ENCODE data around the gene DNAH9. TPM values are rescaled to one million over a fixed set of nuclear protein-coding genes. Genes with fewer than 3 reads are reported as not detected.
"Not testable (repeated sequence)": the region's sequence is repeated elsewhere in the genome, so short reads cannot be mapped to it uniquely, and the experiment has no call there.

DNAH9 gene
- total RNA-seq, 1 experiment from 2014 or later, result not detected

DNA sequence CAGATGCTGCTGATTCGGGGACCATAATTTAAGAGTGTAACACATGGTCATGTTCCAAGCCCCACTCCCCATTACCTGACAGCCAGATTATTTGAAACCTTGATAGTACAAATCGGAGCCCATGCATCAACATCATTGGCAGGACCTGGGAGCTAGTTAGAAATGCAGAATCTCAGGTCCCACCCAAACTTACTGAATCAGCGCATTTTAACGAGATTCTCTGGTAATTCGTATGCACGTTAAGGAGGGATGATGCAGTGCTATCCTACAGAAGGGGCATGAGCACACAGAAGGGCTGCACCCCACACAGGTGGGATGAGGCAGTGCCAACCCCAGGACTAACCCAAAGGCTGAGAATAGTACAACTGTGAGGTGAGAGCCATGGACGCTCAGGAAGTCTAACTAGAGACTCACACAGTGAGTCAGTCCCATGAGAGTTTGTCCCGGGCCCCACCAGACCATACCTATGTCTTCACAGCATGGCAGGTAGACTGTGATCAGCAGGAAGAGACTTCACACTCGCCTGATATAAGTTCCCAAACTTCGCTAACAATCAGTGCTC lies 334.1 kb downstream of the DNAH9 start:
- BruUV-seq (replicated peaks), result no TSS peak
- POLR2A ChIA-PET, result no interaction called here
- Mint-ChIP-seq H3K4me3 (ENCODE audit: unreplicated experiment) (no peak overlapping the region), H3K4me1 (ENCODE audit: low read depth, unreplicated experiment) (peaks cover 7% of the 10 kb centered on the region), H3K27ac (ENCODE audit: unreplicated experiment) (no peak overlapping the region), H3K9me3 (ENCODE audit: unreplicated experiment) (no peaks in the 10 kb centered on the region), H3K27me3 (ENCODE audit: insufficient read depth, unreplicated experiment) (no peaks in the 10 kb centered on the region), H3K36me3 (ENCODE audit: insufficient read depth, unreplicated experiment) (no peaks in the 10 kb centered on the region)
- no peaks in the 10 kb centered on the region for H3K36me3 ChIP-seq (ENCODE audit: control insufficient read depth, insufficient read depth, low read length)
- TF ChIP-seq, protein P1, sequence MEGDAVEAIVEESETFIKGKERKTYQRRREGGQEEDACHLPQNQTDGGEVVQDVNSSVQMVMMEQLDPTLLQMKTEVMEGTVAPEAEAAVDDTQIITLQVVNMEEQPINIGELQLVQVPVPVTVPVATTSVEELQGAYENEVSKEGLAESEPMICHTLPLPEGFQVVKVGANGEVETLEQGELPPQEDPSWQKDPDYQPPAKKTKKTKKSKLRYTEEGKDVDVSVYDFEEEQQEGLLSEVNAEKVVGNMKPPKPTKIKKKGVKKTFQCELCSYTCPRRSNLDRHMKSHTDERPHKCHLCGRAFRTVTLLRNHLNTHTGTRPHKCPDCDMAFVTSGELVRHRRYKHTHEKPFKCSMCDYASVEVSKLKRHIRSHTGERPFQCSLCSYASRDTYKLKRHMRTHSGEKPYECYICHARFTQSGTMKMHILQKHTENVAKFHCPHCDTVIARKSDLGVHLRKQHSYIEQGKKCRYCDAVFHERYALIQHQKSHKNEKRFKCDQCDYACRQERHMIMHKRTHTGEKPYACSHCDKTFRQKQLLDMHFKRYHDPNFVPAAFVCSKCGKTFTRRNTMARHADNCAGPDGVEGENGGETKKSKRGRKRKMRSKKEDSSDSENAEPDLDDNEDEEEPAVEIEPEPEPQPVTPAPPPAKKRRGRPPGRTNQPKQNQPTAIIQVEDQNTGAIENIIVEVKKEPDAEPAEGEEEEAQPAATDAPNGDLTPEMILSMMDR (IDR thresholded peaks at IDR 0.05; ENCODE audit: insufficient read depth in 1 of 2, low read depth in 1 of 2, low read length in 1 of 2, severe bottlenecking in 1 of 2, unreplicated experiment in 1 of 2), result no peak
- H3K27me3 ChIP-seq (replicated peaks; ENCODE audit: control insufficient read depth, insufficient read depth, low read length), result no peaks in the 10 kb centered on the region
- DNase-seq, result no peak
- intact Hi-C loops (cut with micrococcal nuclease; ENCODE audit: unreplicated experiment), result no loop called here
- no peaks in the 10 kb centered on the region for H3K4me1 ChIP-seq
- no peaks in the 10 kb centered on the region for H3K9me3 ChIP-seq
- CTCF ChIA-PET, result no interaction called here
- H3K4me3 ChIP-seq (ENCODE audit: low read depth, low read length), result no peak overlapping the region

DNA sequence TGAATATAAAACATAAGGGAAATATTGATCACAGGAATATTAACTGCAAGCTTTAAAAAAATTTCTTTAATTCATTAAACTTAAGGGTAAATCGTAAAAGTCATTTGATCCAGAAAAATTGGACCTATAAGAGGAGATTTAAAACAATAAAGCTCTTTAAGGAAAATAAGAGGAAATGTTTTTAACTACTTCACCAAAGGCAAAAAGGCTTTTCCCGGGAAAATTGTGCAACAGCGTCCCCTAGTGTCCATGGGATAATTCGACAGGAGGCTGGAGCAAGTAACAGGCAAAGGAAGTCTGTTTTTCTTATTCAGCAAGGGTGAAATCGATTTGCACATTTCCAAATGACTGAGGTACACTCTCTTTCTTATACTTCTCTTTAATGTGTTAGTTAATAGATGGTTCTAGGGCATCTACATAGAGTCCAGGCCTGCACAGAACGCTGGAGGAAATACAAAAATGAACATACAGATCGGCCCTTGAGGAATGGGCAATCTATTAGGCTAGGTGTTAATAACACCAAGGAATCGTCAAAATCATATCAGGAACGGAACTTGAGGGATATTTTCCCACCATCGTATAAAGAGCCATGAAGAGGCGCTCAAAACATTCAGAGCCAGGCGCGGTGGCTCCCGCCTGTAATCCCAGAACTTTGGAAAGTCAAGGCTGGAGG lies 337.6 kb downstream of the DNAH9 start:
- no peaks in the 10 kb centered on the region for H3K4me1 Mint-ChIP-seq (ENCODE audit: low read depth, unreplicated experiment)

DNA sequence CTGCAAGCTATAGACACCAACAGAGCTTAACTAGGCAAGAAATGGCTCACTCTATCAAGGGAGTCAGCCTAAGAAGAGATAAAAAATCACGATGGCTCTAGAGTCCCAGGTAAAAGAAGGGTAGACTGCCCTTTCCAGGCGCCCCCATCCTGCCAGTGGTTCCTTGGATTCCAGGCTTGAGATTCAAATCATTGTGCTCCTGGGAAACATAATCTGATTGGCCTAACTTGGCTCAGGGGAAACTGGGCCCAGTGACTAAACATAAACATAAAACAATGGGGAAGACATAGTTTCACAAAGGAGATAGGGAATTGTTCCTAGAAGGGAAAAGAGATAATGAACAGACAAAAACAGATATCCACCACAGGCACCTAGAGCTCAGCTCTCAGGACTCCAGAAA lies 342.6 kb downstream of the DNAH9 start:
- CTCF ChIA-PET, result interaction anchor here (0.7 kb wide), 1 partner anchor 297 kb away, joined by 3 read pairs; no protein-coding TSS in a partner anchor
- H3K9me3 Mint-ChIP-seq (ENCODE audit: unreplicated experiment), result no peaks in the 10 kb centered on the region
- BruUV-seq (replicated peaks), result no TSS peak
- Histone ChIP-seq H3K4me1 (no peaks in the 10 kb centered on the region), H3K4me3 (ENCODE audit: low read depth, low read length) (no peak overlapping the region), H3K27me3 (replicated peaks; ENCODE audit: control insufficient read depth, insufficient read depth, low read length) (no peaks in the 10 kb centered on the region), H3K36me3 (ENCODE audit: control insufficient read depth, insufficient read depth, low read length) (no peaks in the 10 kb centered on the region), H3K9me3 (no peaks in the 10 kb centered on the region)
- DNase-seq, result no peak
- no peak overlapping the region for H3K4me3 Mint-ChIP-seq (ENCODE audit: unreplicated experiment)
- TF ChIP-seq, protein P1 (IDR thresholded peaks at IDR 0.05; ENCODE audit: insufficient read depth in 1 of 2, low read depth in 1 of 2, low read length in 1 of 2, severe bottlenecking in 1 of 2, unreplicated experiment in 1 of 2), result no peak
- H3K36me3 Mint-ChIP-seq (ENCODE audit: insufficient read depth, unreplicated experiment), result no peaks in the 10 kb centered on the region
- POLR2A ChIA-PET, result no interaction called here
- no peak overlapping the region for H3K27ac Mint-ChIP-seq (ENCODE audit: unreplicated experiment)
- intact Hi-C loops (cut with micrococcal nuclease; ENCODE audit: unreplicated experiment), result no loop called here
- H3K27me3 Mint-ChIP-seq (ENCODE audit: insufficient read depth, unreplicated experiment), result peaks cover 2% of the 10 kb centered on the region
- no peaks in the 10 kb centered on the region for H3K4me1 Mint-ChIP-seq (ENCODE audit: low read depth, unreplicated experiment)

More for the DNA sequence above, 337.6 kb downstream of the DNAH9 start:
- no peaks in the 10 kb centered on the region for H3K27me3 Mint-ChIP-seq (ENCODE audit: insufficient read depth, unreplicated experiment)
- POLR2A ChIA-PET, result no interaction called here
- no peaks in the 10 kb centered on the region for H3K36me3 Mint-ChIP-seq (ENCODE audit: insufficient read depth, unreplicated experiment)
- TF ChIP-seq, protein P1 (IDR thresholded peaks at IDR 0.05; ENCODE audit: insufficient read depth in 1 of 2, low read depth in 1 of 2, low read length in 1 of 2, severe bottlenecking in 1 of 2, unreplicated experiment in 1 of 2), result peak; percentile 65
- CTCF ChIA-PET, result no interaction called here
- no peaks in the 10 kb centered on the region for H3K27me3 ChIP-seq (replicated peaks; ENCODE audit: control insufficient read depth, insufficient read depth, low read length)
- intact Hi-C loops (cut with micrococcal nuclease; ENCODE audit: unreplicated experiment), result no loop called here
- no peak overlapping the region for H3K4me3 ChIP-seq (ENCODE audit: low read depth, low read length)
- peak in 1 of 2 experiments; percentile 51 for DNase-seq
- H3K9me3 ChIP-seq, result no peaks in the 10 kb centered on the region
- H3K4me3 Mint-ChIP-seq (ENCODE audit: unreplicated experiment), result no peak overlapping the region
- no TSS peak for BruUV-seq (replicated peaks)
- no peaks in the 10 kb centered on the region for H3K9me3 Mint-ChIP-seq (ENCODE audit: unreplicated experiment)
- H3K36me3 ChIP-seq (ENCODE audit: control insufficient read depth, insufficient read depth, low read length), result no peaks in the 10 kb centered on the region
- no peak overlapping the region for H3K27ac Mint-ChIP-seq (ENCODE audit: unreplicated experiment)
- no peaks in the 10 kb centered on the region for H3K4me1 ChIP-seq

DNA sequence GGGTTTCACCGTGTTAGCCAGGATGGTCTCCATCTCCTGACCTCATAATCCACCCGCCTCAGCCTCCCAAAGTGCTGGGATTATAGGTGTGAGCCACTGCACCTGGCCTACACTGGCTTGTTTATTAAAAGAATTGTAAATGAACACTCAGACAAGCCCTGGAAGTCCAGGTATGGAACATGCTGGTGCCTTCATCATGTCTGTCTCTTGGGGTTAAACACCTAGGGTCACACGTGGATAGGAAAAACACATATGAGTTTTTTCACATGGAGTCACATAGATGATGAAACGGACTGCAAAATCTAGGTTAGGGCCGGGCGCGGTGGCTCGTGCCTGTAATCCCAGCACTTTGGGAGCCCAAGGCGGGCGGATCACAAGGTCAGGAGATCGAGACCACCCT lies 344.8 kb downstream of the DNAH9 start:
- H3K4me3 ChIP-seq (ENCODE audit: low read depth, low read length); CTCF ChIA-PET; H3K9me3 Mint-ChIP-seq (ENCODE audit: unreplicated experiment); H3K4me1 Mint-ChIP-seq (ENCODE audit: low read depth, unreplicated experiment); H3K27ac Mint-ChIP-seq (ENCODE audit: unreplicated experiment); H3K36me3 ChIP-seq (ENCODE audit: control insufficient read depth, insufficient read depth, low read length); DNase-seq; H3K27me3 Mint-ChIP-seq (ENCODE audit: insufficient read depth, unreplicated experiment); BruUV-seq (replicated peaks); intact Hi-C loops (cut with micrococcal nuclease; ENCODE audit: unreplicated experiment); H3K4me3 Mint-ChIP-seq (ENCODE audit: unreplicated experiment); H3K9me3 ChIP-seq; H3K36me3 Mint-ChIP-seq (ENCODE audit: insufficient read depth, unreplicated experiment); H3K27me3 ChIP-seq (replicated peaks; ENCODE audit: control insufficient read depth, insufficient read depth, low read length); POLR2A ChIA-PET; H3K4me1 ChIP-seq: not testable (repeated sequence)
